ENCODE data around the gene LRRC49.

The LRRC49 gene

DNA sequence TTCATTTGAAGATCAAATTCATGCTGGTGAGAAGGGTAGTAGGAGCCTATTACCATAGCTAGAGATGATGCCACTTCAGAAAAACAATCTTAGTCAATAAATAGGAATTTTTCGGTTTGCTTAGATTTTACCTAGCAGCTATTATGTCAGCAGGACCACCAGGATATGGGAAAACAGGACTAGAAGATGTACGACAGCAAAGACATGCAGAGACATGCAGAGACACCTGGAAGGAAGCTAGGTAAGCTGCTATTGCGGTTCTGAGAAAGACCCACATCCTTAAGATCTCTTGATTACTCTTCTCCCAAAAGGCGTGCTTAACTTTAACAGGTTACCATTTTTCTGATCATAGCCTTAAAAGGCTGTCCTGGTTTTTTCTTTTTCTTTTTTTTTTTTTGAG, 157.8 kb downstream of the LRRC49 start:
- no peaks in the 10 kb centered on the region for H3K79me2 ChIP-seq (ENCODE audit: low read length)
- H3K9me3 ChIP-seq (ENCODE audit: insufficient read depth, low read length), result no peaks in the 10 kb centered on the region
- H4K20me1 ChIP-seq (ENCODE audit: insufficient read depth, low read length), result no peaks in the 10 kb centered on the region
- no peak overlapping the region for H3K27ac ChIP-seq (ENCODE audit: low read length)
- H3K9ac ChIP-seq (ENCODE audit: low read length), result no peak overlapping the region
- H2AFZ ChIP-seq (ENCODE audit: low read depth, low read length), result no peak overlapping the region
- TF ChIP-seq EZH2phosphoT487 (IDR thresholded peaks at IDR 0.05; ENCODE audit: low read depth), result no peak
- TF ChIP-seq, protein P1, sequence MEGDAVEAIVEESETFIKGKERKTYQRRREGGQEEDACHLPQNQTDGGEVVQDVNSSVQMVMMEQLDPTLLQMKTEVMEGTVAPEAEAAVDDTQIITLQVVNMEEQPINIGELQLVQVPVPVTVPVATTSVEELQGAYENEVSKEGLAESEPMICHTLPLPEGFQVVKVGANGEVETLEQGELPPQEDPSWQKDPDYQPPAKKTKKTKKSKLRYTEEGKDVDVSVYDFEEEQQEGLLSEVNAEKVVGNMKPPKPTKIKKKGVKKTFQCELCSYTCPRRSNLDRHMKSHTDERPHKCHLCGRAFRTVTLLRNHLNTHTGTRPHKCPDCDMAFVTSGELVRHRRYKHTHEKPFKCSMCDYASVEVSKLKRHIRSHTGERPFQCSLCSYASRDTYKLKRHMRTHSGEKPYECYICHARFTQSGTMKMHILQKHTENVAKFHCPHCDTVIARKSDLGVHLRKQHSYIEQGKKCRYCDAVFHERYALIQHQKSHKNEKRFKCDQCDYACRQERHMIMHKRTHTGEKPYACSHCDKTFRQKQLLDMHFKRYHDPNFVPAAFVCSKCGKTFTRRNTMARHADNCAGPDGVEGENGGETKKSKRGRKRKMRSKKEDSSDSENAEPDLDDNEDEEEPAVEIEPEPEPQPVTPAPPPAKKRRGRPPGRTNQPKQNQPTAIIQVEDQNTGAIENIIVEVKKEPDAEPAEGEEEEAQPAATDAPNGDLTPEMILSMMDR (IDR thresholded peaks at IDR 0.05; ENCODE audit: low read depth, low read length), result no peak
- peaks cover 5% of the 10 kb centered on the region for H3K4me1 ChIP-seq (ENCODE audit: low read length)
- H3K36me3 ChIP-seq (replicated peaks; ENCODE audit: low read depth, low read length), result no peaks in the 10 kb centered on the region
- no peak overlapping the region for H3K4me3 ChIP-seq (ENCODE audit: low read length)
- no peak overlapping the region for H3K4me2 ChIP-seq (ENCODE audit: low read length)
- peaks cover 40% of the 10 kb centered on the region for H3K27me3 ChIP-seq (ENCODE audit: low read depth, low read length)

DNA sequence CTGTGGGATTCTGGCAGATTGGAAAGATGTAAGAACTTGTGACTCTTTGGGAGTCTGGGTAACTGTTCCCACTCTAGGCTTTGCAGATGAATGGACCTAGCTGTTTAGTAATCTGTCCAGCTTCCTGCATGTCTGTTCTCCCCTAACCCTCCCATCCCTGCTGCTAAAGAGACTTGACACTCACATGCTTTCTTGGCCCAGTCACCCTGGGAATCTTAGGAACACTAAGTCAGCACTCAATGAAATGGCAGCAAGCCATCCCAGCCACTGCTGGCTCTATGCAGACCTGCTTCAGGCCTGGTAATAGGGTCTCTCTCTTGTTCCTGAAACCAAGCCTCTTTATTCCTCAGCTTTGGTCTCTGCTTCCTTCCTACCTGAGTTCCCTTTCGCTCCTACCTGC, 158.9 kb downstream of the LRRC49 start:
- H3K27ac ChIP-seq (ENCODE audit: low read length), result no peak overlapping the region

DNA sequence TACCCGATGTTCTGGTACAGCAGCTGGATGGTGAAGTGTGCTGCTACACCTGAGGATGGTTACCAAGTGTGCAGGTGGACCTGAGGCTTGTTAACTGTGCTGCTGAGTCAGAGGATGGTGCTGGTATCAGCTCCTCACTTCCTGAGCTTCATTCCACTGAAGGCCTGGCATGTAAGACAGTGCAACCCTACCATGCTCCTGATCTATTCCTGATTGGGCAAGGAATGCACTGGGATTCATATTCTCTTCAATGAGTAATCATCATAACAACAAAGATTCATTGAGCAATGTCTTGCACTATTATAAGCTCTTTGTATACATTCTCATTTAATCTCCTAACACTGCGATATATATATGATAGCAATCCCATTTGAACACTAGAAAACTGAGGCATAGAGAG, 159.7 kb downstream of the LRRC49 start:
- Histone ChIP-seq H3K27me3 (ENCODE audit: low read depth, low read length) (peaks cover 35% of the 10 kb centered on the region), H3K36me3 (replicated peaks; ENCODE audit: low read depth, low read length) (no peaks in the 10 kb centered on the region), H3K9ac (ENCODE audit: low read length) (no peak overlapping the region), H3K4me2 (ENCODE audit: low read length) (no peak overlapping the region), H3K4me3 (ENCODE audit: low read length) (no peak overlapping the region), H3K79me2 (ENCODE audit: low read length) (no peaks in the 10 kb centered on the region), H3K4me1 (ENCODE audit: low read length) (no peaks in the 10 kb centered on the region), H2AFZ (ENCODE audit: low read depth, low read length) (no peak overlapping the region), H3K9me3 (ENCODE audit: insufficient read depth, low read length) (no peaks in the 10 kb centered on the region), H4K20me1 (ENCODE audit: insufficient read depth, low read length) (no peaks in the 10 kb centered on the region), H3K27ac (ENCODE audit: low read length) (no peak overlapping the region)
- TF ChIP-seq, protein P1 (IDR thresholded peaks at IDR 0.05; ENCODE audit: low read depth, low read length), result no peak
- TF ChIP-seq EZH2phosphoT487 (IDR thresholded peaks at IDR 0.05; ENCODE audit: low read depth), result no peak

More for the DNA sequence above, 158.9 kb downstream of the LRRC49 start:
- H4K20me1 ChIP-seq (ENCODE audit: insufficient read depth, low read length), result no peaks in the 10 kb centered on the region
- H3K36me3 ChIP-seq (replicated peaks; ENCODE audit: low read depth, low read length), result no peaks in the 10 kb centered on the region
- no peak overlapping the region for H2AFZ ChIP-seq (ENCODE audit: low read depth, low read length)
- peaks cover 40% of the 10 kb centered on the region for H3K27me3 ChIP-seq (ENCODE audit: low read depth, low read length)
- no peaks in the 10 kb centered on the region for H3K9me3 ChIP-seq (ENCODE audit: insufficient read depth, low read length)
- H3K9ac ChIP-seq (ENCODE audit: low read length), result no peak overlapping the region
- no peak overlapping the region for H3K4me2 ChIP-seq (ENCODE audit: low read length)
- H3K79me2 ChIP-seq (ENCODE audit: low read length), result no peaks in the 10 kb centered on the region
- TF ChIP-seq, protein P1 (IDR thresholded peaks at IDR 0.05; ENCODE audit: low read depth, low read length), result no peak
- H3K4me3 ChIP-seq (ENCODE audit: low read length), result no peak overlapping the region
- H3K4me1 ChIP-seq (ENCODE audit: low read length), result peaks cover under 1% of the 10 kb centered on the region

DNA sequence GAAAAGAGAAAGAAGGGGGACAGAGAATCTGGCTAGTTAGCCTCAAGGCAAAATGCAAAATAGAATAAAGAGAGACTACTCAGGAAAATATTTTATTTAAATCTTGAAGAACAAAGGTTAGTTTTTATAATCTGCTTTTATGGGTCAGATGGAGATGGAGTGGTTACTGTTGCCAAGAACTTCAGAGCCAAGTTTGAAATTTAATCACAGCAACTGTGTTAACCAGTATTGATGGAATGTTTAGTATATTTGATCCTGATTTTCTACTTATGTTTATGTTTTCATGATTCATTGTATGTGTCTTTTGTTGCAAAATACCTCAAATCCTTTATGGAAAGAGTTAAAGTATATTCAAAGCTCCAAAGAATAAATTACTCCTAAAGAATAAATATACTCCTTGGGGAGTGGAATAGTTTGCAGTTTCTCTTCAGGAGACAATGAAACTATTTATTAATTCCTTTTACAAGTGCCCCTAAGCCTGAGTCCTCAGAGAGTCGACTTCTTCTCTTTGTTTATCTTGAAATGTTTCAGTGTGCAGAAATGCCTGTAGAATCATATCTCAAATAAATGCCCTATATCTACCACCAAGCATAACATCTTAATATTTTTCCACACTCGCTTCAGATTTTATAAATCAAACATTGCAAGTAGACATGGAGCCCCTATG, 161.8 kb downstream of the LRRC49 start:
- Histone ChIP-seq H2AFZ (ENCODE audit: low read depth, low read length) (no peak overlapping the region), H3K4me3 (ENCODE audit: low read length) (no peak overlapping the region), H3K9me3 (ENCODE audit: insufficient read depth, low read length) (no peaks in the 10 kb centered on the region), H3K4me2 (ENCODE audit: low read length) (no peak overlapping the region), H3K4me1 (ENCODE audit: low read length) (no peaks in the 10 kb centered on the region), H3K36me3 (replicated peaks; ENCODE audit: low read depth, low read length) (no peaks in the 10 kb centered on the region), H3K79me2 (ENCODE audit: low read length) (no peaks in the 10 kb centered on the region), H3K9ac (ENCODE audit: low read length) (no peak overlapping the region), H3K27ac (ENCODE audit: low read length) (no peak overlapping the region), H4K20me1 (ENCODE audit: insufficient read depth, low read length) (no peaks in the 10 kb centered on the region), H3K27me3 (ENCODE audit: low read depth, low read length) (peaks cover 29% of the 10 kb centered on the region)
- TF ChIP-seq EZH2phosphoT487 (IDR thresholded peaks at IDR 0.05; ENCODE audit: low read depth), result no peak
- TF ChIP-seq, protein P1 (IDR thresholded peaks at IDR 0.05; ENCODE audit: low read depth, low read length), result no peak
